MV-4-11 (cell line): ENCODE measurements around the gene ST8SIA6.
A peak's percentile ranks its signal among the peaks of the same experiment; 100 is the strongest.
"Not testable (repeated sequence)": the region's sequence is repeated elsewhere in the genome, so short reads cannot be mapped to it uniquely, and the experiment has no call there.

Experiments used
- DNase-seq: peaks from one replicate; lab custom pipeline; 2025; lab: John Stamatoyannopoulos, UW

Gene ST8SIA6

GRCh38 chr10:17456032-17456548, 1.7 kb upstream of the ST8SIA6 start:
- no peak for DNase-seq

GRCh38 chr10:17455015-17455520, 673 bp upstream of the ST8SIA6 start:
- DNase-seq = peak; percentile 66

GRCh38 chr10:17453373-17454091, 863 bp downstream of the ST8SIA6 start:
- peak; percentile 6 for DNase-seq

- DNase-seq = no peak
Observed at GRCh38 chr10:17453035-17453372, 1.4 kb downstream of the ST8SIA6 start.

- DNase-seq = peak; percentile 43
Observed at GRCh38 chr10:17452060-17452841, 2.1 kb downstream of the ST8SIA6 start.

GRCh38 chr10:17450024-17450423, 4.4 kb downstream of the ST8SIA6 start:
- DNase-seq = no peak

- no peak for DNase-seq
Observed at GRCh38 chr10:17445400-17445998, 8.9 kb downstream of the ST8SIA6 start.

GRCh38 chr10:17444388-17444714, 10.0 kb downstream of the ST8SIA6 start:
- no peak for DNase-seq

- no peak for DNase-seq
Observed at GRCh38 chr10:17443707-17444387, 10.5 kb downstream of the ST8SIA6 start.

GRCh38 chr10:17438583-17438982, 15.8 kb downstream of the ST8SIA6 start:
- no peak for DNase-seq

GRCh38 chr10:17436578-17436977, 17.8 kb downstream of the ST8SIA6 start:
- not testable (repeated sequence) for DNase-seq

GRCh38 chr10:17435953-17436352, 18.4 kb downstream of the ST8SIA6 start:
- no peak for DNase-seq

- DNase-seq = no peak
Observed at GRCh38 chr10:17435187-17435586, 19.2 kb downstream of the ST8SIA6 start.

- no peak for DNase-seq
Observed at GRCh38 chr10:17432723-17433122, 21.7 kb downstream of the ST8SIA6 start.

- peak; percentile 85 for DNase-seq
Observed at GRCh38 chr10:17431871-17432311, 22.5 kb downstream of the ST8SIA6 start.

- peak; percentile 14 for DNase-seq
Observed at GRCh38 chr10:17430647-17431355, 23.6 kb downstream of the ST8SIA6 start.

- no peak for DNase-seq
Observed at GRCh38 chr10:17429490-17429889, 24.9 kb downstream of the ST8SIA6 start.

- DNase-seq = peak; percentile 62
Observed at GRCh38 chr10:17428351-17429097, 25.9 kb downstream of the ST8SIA6 start.

- no peak for DNase-seq
Observed at GRCh38 chr10:17427666-17428350, 26.6 kb downstream of the ST8SIA6 start.

GRCh38 chr10:17427201-17427600, 27.2 kb downstream of the ST8SIA6 start:
- DNase-seq = no peak
